ENCODE measurements around the gene ARHGEF28.

ARHGEF28 gene

DNA sequence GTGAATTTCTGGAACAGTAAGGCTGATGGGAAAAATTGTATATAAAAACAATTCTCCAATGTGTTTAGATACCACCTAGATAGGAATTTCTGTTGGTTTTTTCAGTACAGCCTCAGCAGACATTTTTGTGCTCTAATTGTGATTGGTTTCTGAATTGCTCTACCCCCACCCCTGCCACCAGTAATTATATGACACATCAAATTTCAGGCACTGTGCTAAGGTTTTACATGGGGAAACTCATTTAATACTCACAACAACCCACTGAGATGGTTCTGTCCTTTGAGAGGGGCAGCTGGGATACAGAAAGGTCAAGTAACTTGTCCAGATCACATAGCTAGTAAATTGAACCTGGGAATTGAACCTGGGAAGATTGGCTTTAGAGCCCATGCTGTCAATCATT is 288.0 kb downstream of the ARHGEF28 start:
- no peak for DNase-seq

DNA sequence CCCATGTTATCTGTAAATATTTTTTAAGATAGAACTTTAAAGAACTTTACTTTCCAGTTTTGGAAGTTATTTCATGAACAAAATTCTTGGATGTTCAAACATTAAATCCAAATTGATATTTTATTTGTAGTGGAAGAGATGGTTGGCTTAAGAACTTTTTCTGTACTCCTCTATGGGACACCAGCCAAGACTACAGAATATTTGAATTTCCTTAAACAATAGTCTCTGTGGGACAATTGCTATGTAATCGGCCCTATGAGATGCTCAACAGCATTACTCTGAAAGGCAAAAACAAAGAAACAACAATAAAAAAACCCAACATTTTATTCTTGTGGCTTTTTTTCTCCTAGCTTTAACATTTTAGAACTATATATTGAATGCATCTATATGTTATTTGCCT is 289.3 kb downstream of the ARHGEF28 start:
- no peak for DNase-seq

DNA sequence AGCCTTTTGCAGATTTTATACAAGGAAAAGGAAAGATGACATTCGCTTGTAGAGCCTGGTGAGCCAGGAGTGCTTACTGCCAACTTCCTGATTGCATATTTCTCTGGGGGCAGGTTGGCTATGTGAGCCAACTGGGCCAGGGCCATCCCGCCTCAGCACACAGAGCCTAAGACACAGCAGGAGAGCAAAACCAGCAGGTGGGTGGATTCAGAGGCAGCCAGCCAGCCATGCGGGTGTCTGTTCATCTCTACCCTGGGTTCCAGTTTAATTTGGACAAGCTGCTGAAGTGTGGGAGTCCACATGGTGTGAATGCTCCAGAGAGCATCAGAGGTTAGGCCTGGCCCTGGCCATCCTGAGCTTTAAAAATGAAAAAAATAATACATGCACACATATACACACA is 291.4 kb downstream of the ARHGEF28 start:
- no peak for DNase-seq

DNA sequence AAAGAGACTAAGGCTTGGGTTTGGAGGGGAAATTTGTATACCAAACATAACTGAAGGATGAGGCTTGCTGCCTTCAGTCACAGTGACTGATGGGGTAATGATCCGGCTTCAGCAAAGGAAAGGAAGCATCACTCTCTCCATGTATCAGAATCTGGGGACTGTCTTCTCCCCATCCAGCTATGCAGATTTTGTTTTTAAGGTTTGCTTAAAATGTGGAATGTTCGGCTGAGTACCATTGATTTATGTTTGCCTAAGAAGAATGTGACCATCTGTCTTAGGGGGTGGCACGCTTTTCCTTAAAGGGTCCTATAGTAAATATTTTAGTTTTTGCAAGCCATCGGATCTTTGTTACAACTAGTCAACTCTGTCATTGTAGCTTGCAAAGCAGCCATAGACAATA is 291.9 kb downstream of the ARHGEF28 start:
- no peak for DNase-seq

DNA sequence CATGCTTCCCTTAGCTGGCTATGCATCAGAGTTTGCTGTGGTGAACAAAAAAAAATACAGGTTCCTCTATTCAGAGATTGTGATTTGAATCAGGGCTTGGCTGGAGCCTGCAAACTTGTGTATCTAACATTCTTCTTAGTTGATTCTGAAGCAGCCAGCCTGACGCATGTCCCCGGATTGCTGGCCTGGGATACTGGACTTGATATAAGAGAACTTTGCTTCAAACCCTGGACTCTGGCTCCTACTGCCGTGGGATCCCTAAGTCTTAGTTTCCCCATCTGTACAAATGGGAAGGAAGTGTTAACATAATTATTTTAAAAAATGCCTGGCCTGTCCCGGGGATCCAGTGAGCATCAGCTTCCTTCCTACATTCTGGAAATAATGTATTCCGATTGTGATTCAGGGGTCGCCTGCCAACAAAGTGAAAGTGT is 292.8 kb downstream of the ARHGEF28 start:
- no peak for DNase-seq

DNA sequence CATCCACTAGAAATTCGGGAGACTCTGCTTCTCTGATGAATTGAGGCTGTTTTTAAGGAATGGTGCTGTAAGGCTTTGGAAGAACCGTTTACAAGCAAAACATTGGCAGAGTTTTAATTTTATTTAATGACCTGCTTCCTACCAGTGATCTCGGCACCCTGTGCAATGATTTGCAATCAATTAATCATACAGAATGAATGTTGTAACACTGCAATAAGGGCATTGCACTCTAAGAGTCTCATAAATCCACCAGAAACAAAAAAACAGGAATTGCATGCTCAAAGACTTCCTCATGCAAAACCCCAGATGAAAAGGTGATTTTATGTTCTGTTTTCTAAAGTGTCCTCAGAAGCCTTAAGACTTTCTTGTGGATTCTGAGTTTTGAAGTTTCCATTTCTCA is 295.7 kb downstream of the ARHGEF28 start:
- no peak for DNase-seq

DNA sequence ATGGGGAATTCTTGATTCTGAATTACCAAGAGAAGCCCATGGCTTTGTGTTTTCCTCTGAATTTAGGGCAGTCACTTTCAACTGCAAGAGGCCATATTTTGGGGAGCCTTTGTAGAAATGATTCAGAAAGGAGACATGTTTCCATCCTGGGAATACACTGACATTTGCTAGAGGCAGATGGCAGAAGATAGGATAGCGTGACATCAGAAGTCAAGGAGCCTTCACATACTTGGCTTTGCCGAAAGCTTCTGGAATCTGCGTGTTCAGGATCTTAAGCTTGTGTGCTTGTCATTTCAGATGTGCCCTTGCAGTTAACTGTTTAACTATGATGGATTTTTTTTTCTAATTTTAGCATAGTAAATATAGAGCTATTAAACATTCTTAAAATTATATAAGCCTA is 296.2 kb downstream of the ARHGEF28 start:
- no peak for DNase-seq

DNA sequence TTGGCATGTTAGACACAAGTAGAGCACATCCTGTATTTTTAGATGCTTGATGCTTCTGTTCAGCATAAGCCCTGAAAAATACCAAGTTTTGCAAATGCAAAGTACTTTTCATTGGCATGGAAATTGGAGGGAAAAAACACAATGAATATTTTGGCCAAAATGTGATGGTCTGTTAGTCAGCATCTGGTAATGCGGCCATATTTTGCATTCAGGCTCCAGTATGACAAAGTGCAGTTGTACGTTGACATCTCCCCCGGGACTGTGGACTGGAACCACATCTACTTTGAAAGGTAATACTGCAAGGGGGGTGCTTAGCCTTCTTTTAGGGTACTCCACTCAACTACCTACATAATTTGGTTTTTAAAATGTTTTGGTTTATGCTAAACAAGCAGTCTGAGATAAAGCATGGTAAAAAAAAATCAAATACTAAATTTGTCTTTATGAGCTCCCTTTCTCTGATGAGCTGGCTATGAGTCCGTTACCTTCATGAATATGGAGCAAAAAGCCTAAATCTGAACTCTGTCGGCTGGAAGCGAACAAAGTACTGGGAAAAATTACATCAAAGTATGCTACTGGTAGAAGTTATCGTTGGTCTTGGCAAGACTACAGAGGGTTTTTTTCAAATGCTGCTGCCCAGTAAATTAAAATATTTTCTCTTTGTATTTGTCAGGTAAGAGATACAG is 297.0 kb downstream of the ARHGEF28 start:
- DNase-seq = no peak

DNA sequence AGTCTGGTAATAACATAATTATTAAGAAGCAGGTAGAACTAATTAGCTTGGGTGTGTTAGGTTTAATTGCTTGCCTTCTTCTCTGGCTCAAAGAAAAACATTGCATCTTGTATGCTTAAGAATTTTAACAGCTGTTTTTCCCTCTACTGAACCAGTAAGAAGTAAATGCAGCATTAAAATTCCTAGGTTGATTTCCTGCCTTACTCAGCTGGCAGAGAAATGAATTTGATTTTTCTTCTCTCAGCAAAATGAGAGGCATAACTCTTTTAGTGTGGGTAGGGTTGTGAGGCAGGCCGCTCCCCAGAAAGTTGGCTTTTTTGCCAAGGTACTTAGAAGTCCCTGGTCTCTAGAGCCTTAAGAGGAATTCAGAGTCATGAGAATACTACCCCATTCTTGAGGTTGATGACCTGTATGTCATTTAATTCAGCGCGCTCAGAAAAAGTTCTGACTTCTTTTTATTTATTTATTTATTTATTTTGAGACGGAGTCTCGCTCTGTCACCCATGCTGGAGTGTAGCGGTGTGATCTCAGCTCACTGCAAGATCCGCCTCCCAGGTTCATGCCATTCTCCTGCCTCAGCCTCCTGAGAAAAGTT is 302.6 kb downstream of the ARHGEF28 start:
- DNase-seq = no peak

DNA sequence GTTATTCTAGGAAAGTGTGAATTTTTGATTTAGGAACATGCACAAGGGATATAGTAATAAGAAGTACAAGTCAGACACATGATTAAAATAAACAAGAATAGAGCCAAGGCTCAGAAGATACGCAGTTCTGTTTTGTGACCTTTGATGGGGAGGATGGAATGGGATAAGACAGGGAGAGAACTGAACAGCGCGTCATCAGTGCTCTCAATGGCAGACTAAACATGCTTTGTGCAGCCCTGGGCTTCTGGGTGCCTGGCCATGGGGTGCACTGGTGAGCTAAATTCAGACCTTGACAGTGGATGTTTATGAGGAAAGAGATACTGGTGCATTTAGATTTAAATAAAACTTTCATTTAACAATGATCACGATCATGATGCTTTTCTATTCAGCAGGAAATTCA is 309.7 kb downstream of the ARHGEF28 start:
- no peak for DNase-seq

DNA sequence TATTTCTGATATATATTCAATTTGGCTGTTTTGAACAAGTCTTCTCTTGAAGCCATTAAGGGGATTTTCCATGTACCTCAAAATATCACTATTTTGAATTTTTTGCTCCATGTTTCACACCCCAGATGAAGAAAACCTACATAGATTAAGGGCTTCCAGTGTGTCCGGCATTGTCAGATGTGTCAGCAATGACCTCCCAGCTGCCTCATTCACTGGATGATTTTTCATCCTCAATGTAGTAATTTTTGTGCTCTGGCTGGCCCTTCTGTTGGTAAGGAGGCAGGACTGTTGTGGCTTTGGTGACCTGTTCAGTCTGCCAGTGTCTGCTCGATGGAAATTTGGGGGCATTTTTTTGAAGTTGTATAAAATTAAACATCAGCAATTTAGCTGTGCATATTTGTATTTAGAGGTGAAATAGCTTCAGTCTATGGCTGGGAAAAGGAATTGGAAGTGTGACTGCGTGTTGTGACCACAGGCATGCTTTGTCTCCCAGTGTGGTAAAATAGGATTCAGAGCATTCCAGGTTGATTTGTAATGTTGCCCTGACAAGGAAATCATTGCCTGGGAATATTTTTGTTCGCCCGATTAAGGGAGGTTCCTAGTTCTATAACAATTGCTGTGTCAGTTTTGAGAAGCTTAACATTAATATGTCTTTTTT is 312.4 kb downstream of the ARHGEF28 start:
- no peak for DNase-seq

DNA sequence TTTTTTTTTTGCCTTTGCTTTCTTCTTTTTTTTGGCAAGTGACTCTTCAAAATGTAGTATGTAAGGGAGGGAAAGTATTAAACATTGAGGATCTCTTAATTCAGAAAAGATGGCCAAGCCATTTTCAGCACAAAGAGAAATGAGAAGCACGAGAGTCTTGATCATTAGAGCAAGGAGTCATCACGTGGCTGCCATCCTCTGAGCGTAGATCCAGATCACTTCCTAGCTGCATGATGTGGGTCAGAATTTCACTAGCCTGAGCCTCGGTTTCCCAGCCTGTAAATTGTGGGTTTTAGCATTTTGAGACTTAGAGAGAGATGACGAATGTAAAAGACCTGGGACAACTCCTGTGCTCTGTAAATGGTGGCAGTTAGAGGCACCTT is 312.9 kb downstream of the ARHGEF28 start:
- no peak for DNase-seq

DNA sequence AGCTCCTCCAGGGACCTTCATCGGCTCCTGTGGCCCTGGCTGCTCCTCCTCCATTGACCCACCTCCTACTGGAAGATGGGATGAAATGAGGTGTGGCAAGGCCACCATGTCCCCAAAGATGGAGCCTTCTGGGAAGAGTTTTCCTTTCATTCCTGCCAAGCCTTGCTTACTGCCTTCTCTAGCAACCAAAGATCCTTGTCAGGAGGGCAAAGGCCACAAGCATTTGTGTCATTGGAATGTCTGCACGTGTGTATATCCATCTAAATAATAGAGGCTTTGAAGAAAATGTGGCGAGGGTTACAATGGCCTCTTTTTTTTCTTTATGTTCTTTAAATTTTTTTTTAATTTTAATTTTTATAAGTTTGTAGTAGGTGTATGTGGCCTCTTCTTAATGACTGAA is 313.6 kb downstream of the ARHGEF28 start:
- DNase-seq = no peak

DNA sequence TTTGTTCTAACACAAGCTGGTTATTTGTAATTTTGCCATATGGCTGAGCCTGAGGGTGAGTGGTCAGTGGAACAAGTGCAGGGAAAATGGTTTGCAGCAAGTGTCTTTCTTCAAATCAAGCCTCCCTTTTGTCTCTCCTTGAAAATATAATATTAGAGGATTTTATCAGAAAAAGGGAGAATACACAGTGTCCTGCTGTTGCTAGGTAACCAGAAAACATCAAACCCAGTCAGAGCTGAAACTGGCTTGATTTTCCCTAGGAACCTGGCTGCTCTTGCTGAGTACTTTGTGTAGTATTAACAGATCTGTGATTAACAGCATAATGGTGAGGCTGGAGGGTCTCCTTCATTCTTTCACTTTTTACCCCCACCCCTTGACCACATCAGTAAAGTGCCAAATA is 314.0 kb downstream of the ARHGEF28 start:
- DNase-seq = no peak

DNA sequence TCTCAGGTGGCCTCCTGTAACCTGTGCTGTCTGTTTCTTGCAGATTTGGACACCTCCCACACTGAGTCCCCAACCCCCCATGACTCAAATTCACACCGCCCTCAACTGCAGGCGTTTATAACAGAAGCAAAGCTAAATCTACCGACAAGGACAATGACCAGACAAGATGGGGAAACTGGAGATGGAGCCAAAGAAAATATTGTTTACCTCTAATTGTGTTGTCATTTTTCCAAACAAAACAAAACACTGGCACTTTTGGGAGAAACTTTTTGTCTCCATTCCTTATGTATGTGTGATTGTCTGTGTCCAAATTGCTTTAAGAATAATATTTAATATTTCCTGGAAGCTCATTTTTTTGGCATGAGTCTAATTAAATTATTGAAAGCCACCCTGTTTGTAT is 314.8 kb downstream of the ARHGEF28 start:
- no peak for DNase-seq

DNA sequence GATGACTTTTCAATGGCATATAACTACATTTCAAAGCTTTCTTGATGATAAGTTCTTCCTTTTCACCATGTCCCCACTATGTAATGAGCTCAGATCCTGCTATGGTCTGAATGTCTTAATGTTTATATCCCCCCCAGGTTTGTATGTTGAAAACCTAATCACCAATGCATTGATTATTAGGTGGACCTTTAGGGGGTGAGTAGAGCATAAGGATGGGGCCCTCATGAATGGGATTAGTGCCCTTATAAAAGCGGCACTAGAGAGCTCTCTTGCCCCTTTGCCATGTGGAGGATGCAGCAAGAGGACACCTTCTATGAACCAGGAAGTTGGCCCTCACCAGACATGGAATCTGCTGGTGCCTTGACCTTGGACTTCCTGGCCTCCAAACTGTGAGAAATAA is 316.8 kb downstream of the ARHGEF28 start:
- no peak for DNase-seq

DNA sequence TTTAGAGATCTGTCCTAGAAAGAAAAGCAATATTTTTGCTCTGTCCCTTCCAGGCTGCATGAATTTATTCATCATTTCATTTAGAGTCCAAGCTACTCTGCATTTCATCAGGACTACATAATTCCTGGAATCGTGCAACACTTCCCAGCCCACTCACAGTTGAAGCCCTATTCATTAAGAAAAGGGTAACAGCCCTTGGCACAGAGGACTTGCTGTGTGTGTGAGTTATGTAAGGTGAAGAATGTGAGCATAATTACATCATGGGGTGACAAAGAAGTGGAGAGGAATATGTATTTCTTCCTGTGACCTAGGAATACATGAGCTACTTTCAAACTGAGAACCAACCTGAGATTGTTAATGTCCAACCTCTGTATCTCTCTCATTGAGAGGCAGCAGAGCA is 317.4 kb downstream of the ARHGEF28 start:
- no peak for DNase-seq

DNA sequence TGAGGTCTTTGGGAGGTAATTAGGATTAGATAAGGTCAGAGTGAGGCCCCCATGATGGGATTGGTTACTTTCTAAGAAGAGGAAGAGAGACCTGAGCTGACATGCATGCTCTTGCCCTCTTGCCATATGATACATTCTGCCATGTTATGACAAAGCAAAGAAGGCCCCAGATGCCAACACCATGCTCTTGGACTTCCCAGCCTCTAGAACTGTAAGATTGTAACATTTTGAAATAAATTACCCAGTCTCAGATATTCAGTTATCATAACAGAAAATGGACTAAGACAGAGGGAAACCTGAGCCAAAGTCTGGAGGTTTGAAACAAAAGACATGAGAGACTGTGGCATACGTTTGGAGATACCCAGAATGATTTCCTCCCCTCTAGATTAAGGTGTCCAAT is 318.6 kb downstream of the ARHGEF28 start:
- no peak for DNase-seq

DNA sequence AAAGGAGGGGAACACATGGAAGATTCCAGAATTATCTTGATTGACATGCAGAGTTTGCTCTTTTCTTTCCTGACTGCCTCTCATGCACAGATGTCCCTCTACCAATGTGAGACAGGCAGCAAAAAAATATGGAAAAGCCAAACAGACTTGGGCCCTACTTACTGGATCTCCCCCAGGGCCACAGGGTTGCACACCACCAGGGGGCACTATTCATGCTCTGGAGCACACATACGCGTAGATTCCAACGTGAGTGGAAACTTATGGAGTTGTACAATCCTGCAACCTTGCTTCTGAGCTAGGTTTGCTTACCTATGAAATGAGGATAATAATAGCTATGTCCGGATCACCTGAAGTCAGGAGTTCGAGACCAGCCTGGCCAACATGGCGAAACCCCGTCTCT is 319.5 kb downstream of the ARHGEF28 start:
- DNase-seq = no peak

DNA sequence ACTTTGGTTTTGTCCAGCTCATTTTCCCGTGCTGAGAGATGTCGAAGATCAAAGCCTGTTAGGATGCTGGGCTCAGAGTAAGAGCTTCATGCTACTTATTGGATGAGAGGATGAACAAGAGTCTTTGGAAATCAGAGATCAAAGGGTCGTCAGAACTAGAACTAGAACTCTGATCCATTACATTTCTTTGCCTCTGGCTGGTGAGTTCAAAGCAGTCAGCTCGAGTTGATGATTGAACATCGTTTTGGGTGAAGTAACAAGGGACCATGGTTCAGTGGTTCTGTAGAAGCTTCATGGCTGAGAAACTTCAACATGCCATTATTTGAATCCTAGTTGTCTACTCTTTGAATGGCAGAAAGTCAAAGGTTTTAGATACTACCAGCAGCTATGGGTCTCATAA is 320.3 kb downstream of the ARHGEF28 start:
- DNase-seq = no peak

DNA sequence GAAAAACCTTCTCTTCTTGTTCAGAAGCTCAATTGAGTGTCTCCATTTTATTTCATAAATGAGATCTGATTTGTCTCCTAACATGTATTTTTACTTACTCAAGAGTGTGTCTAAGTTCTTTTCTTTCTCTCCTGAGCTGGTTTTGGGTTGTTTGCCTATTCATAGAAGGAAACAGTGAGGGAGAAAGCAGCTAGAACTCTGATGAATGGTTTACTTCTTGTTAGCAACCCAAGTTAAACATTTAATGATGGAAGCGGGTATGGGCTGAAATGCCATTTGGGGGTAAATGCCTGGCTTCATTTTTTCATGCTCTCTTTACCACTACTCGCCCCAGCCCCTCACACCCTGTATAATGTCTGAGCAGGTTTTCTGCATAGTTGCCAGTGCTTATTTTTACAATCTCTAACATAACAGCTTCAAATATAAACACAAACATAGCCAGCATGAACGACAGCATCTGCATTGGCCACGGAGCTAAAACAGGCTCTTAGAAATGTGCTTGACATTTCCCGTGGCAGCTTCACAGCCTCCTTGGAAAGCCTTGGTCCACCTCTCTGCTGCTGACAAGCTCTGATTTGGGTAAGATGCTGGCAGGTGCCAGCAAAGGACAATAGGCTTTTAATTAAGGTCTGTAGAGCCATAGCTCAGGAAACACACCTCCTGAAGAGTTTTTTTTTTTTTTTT is 321.1 kb downstream of the ARHGEF28 start:
- DNase-seq = peak; percentile 42

DNA sequence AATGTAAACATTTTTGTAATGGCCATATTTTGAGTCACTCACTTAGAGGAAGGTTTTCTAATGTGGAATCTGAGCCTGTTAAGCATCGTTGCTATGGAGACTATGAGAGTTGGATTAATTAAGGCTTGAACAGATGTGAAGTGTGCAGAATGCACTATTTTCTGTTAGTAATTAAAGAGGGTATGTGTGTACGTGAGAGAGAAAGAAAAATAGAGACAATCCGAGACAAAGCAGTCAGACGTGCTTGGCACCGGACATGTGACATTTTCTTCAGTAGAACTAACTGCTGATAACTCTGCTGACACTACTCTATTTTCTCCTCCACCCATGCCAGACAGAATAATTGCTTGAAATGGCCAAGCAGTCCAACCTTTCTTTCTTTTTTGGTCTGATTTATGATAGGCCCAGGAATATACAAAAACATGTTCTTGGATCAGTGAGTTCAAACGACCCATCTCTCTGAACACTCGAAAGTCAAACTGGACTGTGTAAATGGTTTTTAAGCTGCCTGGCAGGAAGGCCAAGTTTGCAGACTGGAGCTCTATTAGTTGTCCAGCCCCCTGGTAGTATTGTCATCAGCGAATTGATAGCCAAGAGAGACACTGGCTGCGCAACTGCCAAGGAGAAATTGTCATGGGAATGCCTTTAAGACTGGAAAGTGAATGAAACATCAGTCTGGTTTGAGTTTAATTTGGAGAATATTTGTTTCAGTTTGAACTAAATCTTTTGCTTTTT is 322.1 kb downstream of the ARHGEF28 start:
- DNase-seq = peak; percentile 77

DNA sequence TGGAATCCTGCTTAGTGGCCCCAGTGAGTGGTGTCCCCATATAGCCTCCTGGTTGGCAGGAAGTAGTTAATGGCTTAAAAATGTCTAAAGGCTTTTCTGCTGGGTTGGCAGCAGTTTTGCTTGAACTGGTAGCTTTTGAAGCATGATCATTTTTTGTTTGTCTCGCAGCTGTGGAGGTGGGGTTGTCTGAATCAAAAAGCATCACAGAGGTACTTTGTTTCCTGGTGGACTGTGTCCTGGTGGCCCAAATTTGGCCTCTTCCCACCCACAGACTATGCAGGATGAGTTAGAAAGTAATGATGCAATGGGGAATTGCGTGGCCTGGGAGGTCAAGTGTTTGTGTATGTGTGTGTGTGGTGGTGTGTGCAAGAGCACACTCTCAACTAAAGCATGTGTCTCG is 322.7 kb downstream of the ARHGEF28 start:
- DNase-seq = no peak
